Bronchial epithelial cell (primary cell): Measurements from ENCODE around the gene LIMS2. TPM values are rescaled to one million over a fixed set of nuclear protein-coding genes. Genes with fewer than 3 reads are reported as not detected.

Experiments used
- DNase-seq: peaks from one replicate; pipeline ENCODE4 v3.0.0-alpha.2; 2010; ENCODE audit warnings: low read depth
- FAIRE-seq: peaks from 2 replicates; lab custom pipeline; 2011; peaks lifted over from hg19 to GRCh38; lab: Jason Lieb, UNC
- H3K27me3 ChIP-seq: 2 replicates; pipeline ENCODE4 v1.5.1; 2011; ENCODE audit warnings: low read length; ENCODE audit not compliant: control insufficient read depth, insufficient read depth
- H3K36me3 ChIP-seq: 2 replicates; pipeline ENCODE4 v1.5.1; 2011; ENCODE audit warnings: low read length; ENCODE audit not compliant: control insufficient read depth, insufficient read depth
- H3K4me3 ChIP-seq: 2 replicates; pipeline ENCODE4 v1.5.1; 2011; ENCODE audit warnings: mild to moderate bottlenecking, low read depth, low read length, control low read depth
- total RNA-seq: library from RNA; depleted of rRNA; stranded (reverse); fragments of >200 nt; gene quantifications from 2 replicates; pipeline ENCODE4 v1.2.1, GENCODE V29; 2014
- TF ChIP-seq, protein P1 (sequence below): IDR thresholded peaks from 2 replicates; pipeline ENCODE4 v1.5.1; 2011; ENCODE audit warnings: mild to moderate bottlenecking, moderate library complexity, low read length, control low read depth, inconsistent platforms; ENCODE audit not compliant: insufficient read depth, severe bottlenecking

Gene LIMS2
- total RNA-seq, 1 donor from 2014 or later: 0.79 TPM

DNA sequence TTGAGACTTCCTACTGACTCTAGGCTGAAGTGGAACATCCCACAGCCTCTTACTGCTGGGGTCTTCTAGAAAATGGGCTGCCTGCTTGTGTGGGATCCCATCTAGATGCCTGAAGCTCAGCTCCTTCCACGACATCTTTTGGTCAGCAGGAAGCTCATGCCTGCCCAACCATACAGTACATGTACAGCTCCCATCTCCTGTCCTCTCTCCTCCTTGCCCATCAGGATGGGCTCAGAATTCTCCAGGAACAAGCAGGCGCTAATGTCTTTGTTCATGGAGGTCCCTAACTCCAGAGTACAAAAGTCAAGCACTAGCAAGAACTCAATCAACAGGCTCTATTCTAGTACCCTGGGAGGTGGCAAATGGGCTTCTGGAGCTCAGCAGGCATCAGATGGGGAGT, 61.1 kb downstream of the LIMS2 start:
- Histone ChIP-seq H3K36me3 (no peaks in the 10 kb centered on the region), H3K27me3 (no peaks in the 10 kb centered on the region), H3K4me3 (no peak overlapping the region)
- DNase-seq: no peak
- no peak for FAIRE-seq
- TF ChIP-seq, protein P1, sequence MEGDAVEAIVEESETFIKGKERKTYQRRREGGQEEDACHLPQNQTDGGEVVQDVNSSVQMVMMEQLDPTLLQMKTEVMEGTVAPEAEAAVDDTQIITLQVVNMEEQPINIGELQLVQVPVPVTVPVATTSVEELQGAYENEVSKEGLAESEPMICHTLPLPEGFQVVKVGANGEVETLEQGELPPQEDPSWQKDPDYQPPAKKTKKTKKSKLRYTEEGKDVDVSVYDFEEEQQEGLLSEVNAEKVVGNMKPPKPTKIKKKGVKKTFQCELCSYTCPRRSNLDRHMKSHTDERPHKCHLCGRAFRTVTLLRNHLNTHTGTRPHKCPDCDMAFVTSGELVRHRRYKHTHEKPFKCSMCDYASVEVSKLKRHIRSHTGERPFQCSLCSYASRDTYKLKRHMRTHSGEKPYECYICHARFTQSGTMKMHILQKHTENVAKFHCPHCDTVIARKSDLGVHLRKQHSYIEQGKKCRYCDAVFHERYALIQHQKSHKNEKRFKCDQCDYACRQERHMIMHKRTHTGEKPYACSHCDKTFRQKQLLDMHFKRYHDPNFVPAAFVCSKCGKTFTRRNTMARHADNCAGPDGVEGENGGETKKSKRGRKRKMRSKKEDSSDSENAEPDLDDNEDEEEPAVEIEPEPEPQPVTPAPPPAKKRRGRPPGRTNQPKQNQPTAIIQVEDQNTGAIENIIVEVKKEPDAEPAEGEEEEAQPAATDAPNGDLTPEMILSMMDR: no peak

DNA sequence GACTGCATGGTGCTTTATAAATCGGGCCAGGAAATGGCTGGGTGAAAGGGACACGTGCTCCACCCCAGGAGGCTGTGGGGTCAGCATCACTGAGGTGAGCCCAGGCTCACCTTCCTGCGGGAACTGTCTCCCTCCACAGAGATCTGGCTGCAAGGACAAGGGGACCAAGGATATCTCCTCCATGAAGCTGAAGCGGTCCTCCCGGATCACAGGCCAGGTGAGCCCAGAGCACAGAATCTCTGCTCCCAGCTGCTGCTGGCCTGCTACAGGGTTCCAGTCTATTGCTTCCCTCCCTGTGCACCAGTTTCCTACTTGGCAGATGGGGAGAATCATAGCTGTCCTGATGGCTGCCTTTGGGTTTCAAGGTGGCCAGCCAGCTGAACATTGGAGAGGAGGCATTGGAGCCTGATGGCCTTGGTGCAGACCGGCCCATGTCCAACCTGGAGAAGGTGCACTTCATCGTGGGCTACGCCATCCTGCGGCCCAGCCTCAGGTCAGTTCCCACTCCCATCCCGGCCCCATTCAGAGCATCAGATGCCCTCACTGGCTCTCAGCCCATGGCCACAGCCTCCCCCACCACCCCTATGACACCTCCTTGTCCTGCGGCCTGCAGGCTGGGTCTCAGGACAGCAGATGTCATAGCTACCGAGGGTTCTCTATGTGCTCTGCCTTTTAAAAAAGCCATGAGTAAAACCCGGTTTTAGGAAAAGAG, 63.1 kb downstream of the LIMS2 start:
- TF ChIP-seq, protein P1: no peak
- no peak overlapping the region for H3K4me3 ChIP-seq
- no peak for DNase-seq
- no peaks in the 10 kb centered on the region for H3K36me3 ChIP-seq
- H3K27me3 ChIP-seq: no peaks in the 10 kb centered on the region
- FAIRE-seq: no peak

DNA sequence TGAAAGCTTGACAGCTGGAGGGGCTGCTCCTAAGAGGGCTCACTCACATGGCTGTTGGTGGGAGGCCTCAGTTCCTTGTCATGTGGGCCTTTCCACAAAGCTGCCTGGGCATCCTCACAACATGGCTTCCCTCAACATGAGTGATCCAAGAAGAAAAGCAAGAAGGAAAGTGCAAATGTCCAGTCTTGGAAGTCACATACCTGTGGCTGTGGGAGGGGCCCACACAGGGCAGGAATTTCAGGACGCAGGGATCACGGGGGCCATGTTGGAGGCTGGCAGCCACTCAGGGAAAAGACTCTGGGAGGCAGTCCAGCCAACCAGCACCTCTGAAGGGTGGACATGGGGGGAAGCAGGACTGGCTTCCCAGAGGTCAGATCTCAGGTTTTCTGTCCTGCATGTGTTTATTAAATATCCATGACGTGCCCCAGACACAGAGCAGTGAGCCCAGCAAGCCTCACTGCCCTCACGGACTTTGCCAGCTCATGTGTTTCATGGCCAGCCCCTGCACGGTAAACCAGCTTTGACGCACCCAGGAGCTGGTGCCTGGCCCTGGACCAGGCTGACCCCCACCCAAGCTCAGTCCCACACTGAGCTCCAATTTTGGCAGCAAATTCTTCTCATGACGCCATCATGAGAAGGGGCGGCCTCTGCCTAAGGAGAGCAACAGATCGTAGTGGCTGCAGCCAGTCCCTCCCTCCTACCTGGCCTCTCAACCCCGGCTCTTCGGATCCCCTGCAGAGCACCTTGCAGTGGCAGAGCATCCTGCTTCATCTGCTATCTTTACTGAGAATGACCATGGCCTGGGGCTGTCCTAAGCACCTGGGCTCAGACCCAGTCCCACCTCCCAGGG, 64.0 kb downstream of the LIMS2 start:
- TF ChIP-seq, protein P1: no peak
- no peak for DNase-seq

DNA sequence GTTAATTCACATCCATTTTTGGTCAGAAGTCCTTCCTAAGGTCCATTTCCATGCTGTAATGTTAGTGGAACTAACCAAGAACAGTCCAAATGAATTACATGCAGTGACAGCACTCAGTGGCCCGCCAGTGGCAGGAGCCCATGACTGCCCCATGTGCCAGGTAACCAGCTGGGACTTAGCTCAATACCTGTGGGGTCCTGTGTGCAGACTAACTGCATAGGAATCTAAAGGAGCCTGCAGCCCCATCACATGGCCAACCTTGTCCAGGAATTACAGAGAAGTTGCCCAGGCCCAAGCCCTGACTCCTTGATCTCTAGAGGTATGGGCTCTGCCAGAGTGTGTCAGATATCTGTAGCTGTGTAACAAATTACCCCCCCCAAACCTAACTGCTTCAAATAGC, 64.8 kb downstream of the LIMS2 start:
- Histone ChIP-seq H3K27me3 (no peaks in the 10 kb centered on the region), H3K4me3 (no peak overlapping the region), H3K36me3 (no peaks in the 10 kb centered on the region)
- DNase-seq (no peak), FAIRE-seq (no peak)
- TF ChIP-seq, protein P1: no peak

More for the DNA sequence above, 64.0 kb downstream of the LIMS2 start:
- Histone ChIP-seq H3K4me3 (no peak overlapping the region), H3K27me3 (no peaks in the 10 kb centered on the region), H3K36me3 (no peaks in the 10 kb centered on the region)
- no peak for FAIRE-seq

DNA sequence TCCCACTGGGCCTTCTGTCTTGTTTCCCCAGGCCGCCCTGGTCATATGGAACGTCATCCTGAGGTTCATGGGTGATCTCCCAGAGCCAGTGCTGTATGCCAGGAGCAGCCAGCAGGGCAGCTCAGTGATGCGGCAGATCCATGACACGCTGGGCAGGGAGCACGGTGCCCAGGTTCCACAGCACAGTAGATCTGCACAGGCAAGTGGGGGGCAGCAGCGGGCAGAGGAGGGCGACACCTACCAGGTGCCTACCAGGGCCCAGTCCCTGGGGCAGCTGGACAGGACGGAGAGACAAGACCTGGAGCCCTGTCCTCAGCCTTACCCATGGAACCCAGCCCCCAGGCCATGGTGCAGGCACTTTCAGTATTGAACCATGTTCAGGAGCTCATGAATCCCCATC, 65.5 kb downstream of the LIMS2 start:
- H3K27me3 ChIP-seq: no peaks in the 10 kb centered on the region
- FAIRE-seq (no peak), DNase-seq (no peak)
- TF ChIP-seq, protein P1: no peak
- no peak overlapping the region for H3K4me3 ChIP-seq
- H3K36me3 ChIP-seq: no peaks in the 10 kb centered on the region
